ENCODE measurements around the gene ADIRF.
"Not testable (repeated sequence)": the region's sequence is repeated elsewhere in the genome, so short reads cannot be mapped to it uniquely, and the experiment has no call there.

ADIRF gene

GRCh38 chr10:86981716-86982115 is 13.4 kb downstream of the ADIRF start:
- H3K27me3 Mint-ChIP-seq: no peaks in the 10 kb centered on the region
- H3K4me1 Mint-ChIP-seq: no peaks in the 10 kb centered on the region
- H3K27ac Mint-ChIP-seq (ENCODE audit: low read depth): no peak overlapping the region
- ATAC-seq (replicated peaks; ENCODE audit: extremely low read depth, poor library complexity, severe bottlenecking) (no peak), DNase-seq (ENCODE audit: low spot score in 2 of 2) (no peak)
- no peaks in the 10 kb centered on the region for H3K9me3 Mint-ChIP-seq
- no peaks in the 10 kb centered on the region for H3K36me3 Mint-ChIP-seq (ENCODE audit: insufficient read depth)
- no peak overlapping the region for H3K4me3 Mint-ChIP-seq

- H3K4me1 Mint-ChIP-seq; DNase-seq (ENCODE audit: low spot score in 2 of 2); H3K36me3 Mint-ChIP-seq (ENCODE audit: insufficient read depth); ATAC-seq (replicated peaks; ENCODE audit: extremely low read depth, poor library complexity, severe bottlenecking); H3K9me3 Mint-ChIP-seq; H3K4me3 Mint-ChIP-seq; H3K27ac Mint-ChIP-seq (ENCODE audit: low read depth): not testable (repeated sequence)
- H3K27me3 Mint-ChIP-seq: peaks cover 18% of the 10 kb centered on the region
Observed at GRCh38 chr10:86984498-86984897, 16.2 kb downstream of the ADIRF start.

GRCh38 chr10:86988520-86988919 is 20.2 kb downstream of the ADIRF start:
- H3K27me3 Mint-ChIP-seq: peaks cover 35% of the 10 kb centered on the region
- H3K4me3 Mint-ChIP-seq: no peak overlapping the region
- no peak for ATAC-seq (replicated peaks; ENCODE audit: extremely low read depth, poor library complexity, severe bottlenecking)
- H3K27ac Mint-ChIP-seq (ENCODE audit: low read depth): no peak overlapping the region
- no peaks in the 10 kb centered on the region for H3K4me1 Mint-ChIP-seq
- no peaks in the 10 kb centered on the region for H3K36me3 Mint-ChIP-seq (ENCODE audit: insufficient read depth)
- no peaks in the 10 kb centered on the region for H3K9me3 Mint-ChIP-seq
- DNase-seq (ENCODE audit: low spot score in 2 of 2): no peak

GRCh38 chr10:86991362-86991761 is 23.1 kb downstream of the ADIRF start:
- not testable (repeated sequence) for DNase-seq (ENCODE audit: low spot score in 2 of 2); H3K4me1 Mint-ChIP-seq; H3K4me3 Mint-ChIP-seq; H3K9me3 Mint-ChIP-seq; H3K27ac Mint-ChIP-seq (ENCODE audit: low read depth); H3K36me3 Mint-ChIP-seq (ENCODE audit: insufficient read depth); ATAC-seq (replicated peaks; ENCODE audit: extremely low read depth, poor library complexity, severe bottlenecking)
- H3K27me3 Mint-ChIP-seq: peaks cover 35% of the 10 kb centered on the region

- no peaks in the 10 kb centered on the region for H3K9me3 Mint-ChIP-seq
- no peak overlapping the region for H3K27ac Mint-ChIP-seq (ENCODE audit: low read depth)
- H3K36me3 Mint-ChIP-seq (ENCODE audit: insufficient read depth): no peaks in the 10 kb centered on the region
- H3K27me3 Mint-ChIP-seq: peaks cover 42% of the 10 kb centered on the region
- H3K4me1 Mint-ChIP-seq: no peaks in the 10 kb centered on the region
- DNase-seq (ENCODE audit: low spot score in 2 of 2): no peak
- no peak overlapping the region for H3K4me3 Mint-ChIP-seq
- ATAC-seq (replicated peaks; ENCODE audit: extremely low read depth, poor library complexity, severe bottlenecking): no peak
Observed at GRCh38 chr10:86992456-86992855, 24.2 kb downstream of the ADIRF start.

- Mint-ChIP-seq H3K9me3 (no peaks in the 10 kb centered on the region), H3K4me3 (no peak overlapping the region), H3K27ac (ENCODE audit: low read depth) (no peak overlapping the region), H3K4me1 (no peaks in the 10 kb centered on the region), H3K27me3 (peaks cover 41% of the 10 kb centered on the region), H3K36me3 (ENCODE audit: insufficient read depth) (no peaks in the 10 kb centered on the region)
- ATAC-seq (replicated peaks; ENCODE audit: extremely low read depth, poor library complexity, severe bottlenecking) (no peak), DNase-seq (ENCODE audit: low spot score in 2 of 2) (no peak)
Observed at GRCh38 chr10:86992929-86993328, 24.6 kb downstream of the ADIRF start.

- DNase-seq (ENCODE audit: low spot score in 2 of 2); H3K27ac Mint-ChIP-seq (ENCODE audit: low read depth); H3K9me3 Mint-ChIP-seq; ATAC-seq (replicated peaks; ENCODE audit: extremely low read depth, poor library complexity, severe bottlenecking); H3K4me1 Mint-ChIP-seq; H3K36me3 Mint-ChIP-seq (ENCODE audit: insufficient read depth); H3K4me3 Mint-ChIP-seq; H3K27me3 Mint-ChIP-seq: not testable (repeated sequence)
Observed at GRCh38 chr10:86999802-87000403, 31.6 kb downstream of the ADIRF start.

- Mint-ChIP-seq H3K27me3 (peaks cover 9% of the 10 kb centered on the region), H3K4me3 (no peak overlapping the region), H3K36me3 (ENCODE audit: insufficient read depth) (no peaks in the 10 kb centered on the region), H3K4me1 (no peaks in the 10 kb centered on the region), H3K9me3 (no peaks in the 10 kb centered on the region), H3K27ac (ENCODE audit: low read depth) (no peak overlapping the region)
- DNase-seq (ENCODE audit: low spot score in 2 of 2): no peak
- ATAC-seq (replicated peaks; ENCODE audit: extremely low read depth, poor library complexity, severe bottlenecking): no peak
Observed at GRCh38 chr10:87000491-87000890, 32.2 kb downstream of the ADIRF start.

- H3K4me1 Mint-ChIP-seq; H3K9me3 Mint-ChIP-seq; H3K36me3 Mint-ChIP-seq (ENCODE audit: insufficient read depth); H3K27me3 Mint-ChIP-seq; H3K4me3 Mint-ChIP-seq; DNase-seq (ENCODE audit: low spot score in 2 of 2); ATAC-seq (replicated peaks; ENCODE audit: extremely low read depth, poor library complexity, severe bottlenecking); H3K27ac Mint-ChIP-seq (ENCODE audit: low read depth): not testable (repeated sequence)
Observed at GRCh38 chr10:87007124-87007523, 38.8 kb downstream of the ADIRF start.

GRCh38 chr10:87007674-87008073 is 39.4 kb downstream of the ADIRF start:
- not testable (repeated sequence) for H3K4me1 Mint-ChIP-seq; H3K4me3 Mint-ChIP-seq; DNase-seq (ENCODE audit: low spot score in 2 of 2); H3K27me3 Mint-ChIP-seq; H3K36me3 Mint-ChIP-seq (ENCODE audit: insufficient read depth); H3K27ac Mint-ChIP-seq (ENCODE audit: low read depth); H3K9me3 Mint-ChIP-seq; ATAC-seq (replicated peaks; ENCODE audit: extremely low read depth, poor library complexity, severe bottlenecking)

- H3K27ac Mint-ChIP-seq (ENCODE audit: low read depth); H3K27me3 Mint-ChIP-seq; H3K36me3 Mint-ChIP-seq (ENCODE audit: insufficient read depth); H3K4me1 Mint-ChIP-seq; ATAC-seq (replicated peaks; ENCODE audit: extremely low read depth, poor library complexity, severe bottlenecking); H3K9me3 Mint-ChIP-seq; DNase-seq (ENCODE audit: low spot score in 2 of 2); H3K4me3 Mint-ChIP-seq: not testable (repeated sequence)
Observed at GRCh38 chr10:87008303-87008702, 40.0 kb downstream of the ADIRF start.

GRCh38 chr10:87009134-87009696 is 40.9 kb downstream of the ADIRF start:
- not testable (repeated sequence) for DNase-seq (ENCODE audit: low spot score in 2 of 2)

GRCh38 chr10:87013528-87013927 is 45.2 kb downstream of the ADIRF start:
- not testable (repeated sequence) for H3K9me3 Mint-ChIP-seq; H3K4me3 Mint-ChIP-seq; H3K36me3 Mint-ChIP-seq (ENCODE audit: insufficient read depth); DNase-seq (ENCODE audit: low spot score in 2 of 2); H3K27ac Mint-ChIP-seq (ENCODE audit: low read depth); ATAC-seq (replicated peaks; ENCODE audit: extremely low read depth, poor library complexity, severe bottlenecking); H3K4me1 Mint-ChIP-seq
- H3K27me3 Mint-ChIP-seq: peaks cover 16% of the 10 kb centered on the region

More at GRCh38 chr10:87009134-87009696, 40.9 kb downstream of the ADIRF start:
- not testable (repeated sequence) for H3K27me3 Mint-ChIP-seq; ATAC-seq (replicated peaks; ENCODE audit: extremely low read depth, poor library complexity, severe bottlenecking); H3K9me3 Mint-ChIP-seq; H3K4me1 Mint-ChIP-seq; H3K4me3 Mint-ChIP-seq; H3K27ac Mint-ChIP-seq (ENCODE audit: low read depth); H3K36me3 Mint-ChIP-seq (ENCODE audit: insufficient read depth)
